ENCODE results near the gene TXNRD1. TPM values are rescaled to one million over a fixed set of nuclear protein-coding genes. Genes with fewer than 3 reads are reported as not detected.

Gene TXNRD1
- polyA plus RNA-seq, 1 experiment, result 673 TPM

DNA sequence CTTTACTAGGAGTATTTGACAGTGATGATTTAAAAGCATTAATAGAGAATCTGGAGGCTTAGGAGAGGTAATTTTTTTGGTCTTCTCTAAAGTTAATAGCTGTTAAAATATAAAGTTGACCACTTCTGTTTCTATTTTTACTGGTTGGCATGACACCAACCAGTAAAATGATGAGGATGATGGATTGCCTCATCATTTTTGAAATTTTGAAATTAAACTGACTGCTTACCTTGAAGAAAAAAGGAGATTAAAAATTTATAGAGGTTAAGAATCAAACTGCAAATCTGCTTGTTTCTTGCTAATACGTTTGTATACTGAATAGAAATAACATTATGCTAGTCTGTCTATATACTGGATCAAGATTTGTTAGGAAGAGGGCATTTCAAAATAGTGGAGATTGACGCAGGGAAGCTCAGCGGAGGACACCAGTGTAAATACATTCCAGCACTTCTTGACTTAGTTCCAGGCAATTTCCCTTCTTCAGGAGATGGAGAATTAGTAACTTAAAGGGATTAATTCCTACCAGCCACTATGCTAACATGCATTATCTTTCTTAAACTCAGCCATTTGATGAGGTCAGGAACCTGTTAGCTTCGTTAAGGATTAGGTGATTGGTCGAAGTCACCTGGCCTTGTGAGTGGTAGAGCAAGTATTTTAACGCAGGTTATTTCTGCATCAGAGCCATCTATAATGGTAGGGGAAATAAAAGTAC is 91.5 kb downstream of the TXNRD1 start:
- no peaks in the 10 kb centered on the region; the same call in 1 of the 2 replicates for H3K9me3 ChIP-seq (ENCODE audit: control insufficient read depth, insufficient read depth, low read length)
- ChIA-PET CTCF (interaction anchor here (1.2 kb wide), 1 partner anchor 14 kb away, joined by 3 read pairs; no protein-coding TSS in a partner anchor), POLR2A (interaction anchor here (1.2 to 2.4 kb wide), 2 partner anchors 11 to 19 kb away, joined by 3 to 11 read pairs; no protein-coding TSS in a partner anchor)
- H3K27me3 ChIP-seq (ENCODE audit: control insufficient read depth, insufficient read depth, low read length), result no peaks in the 10 kb centered on the region
- DNase-seq (ENCODE audit: low read depth, low spot score), result no peak
- H3K27ac ChIP-seq (ENCODE audit: low read depth, low read length), result no peak overlapping the region
- H3K4me3 ChIP-seq (ENCODE audit: low read depth, low read length), result no peak overlapping the region
- TF ChIP-seq, protein P1, sequence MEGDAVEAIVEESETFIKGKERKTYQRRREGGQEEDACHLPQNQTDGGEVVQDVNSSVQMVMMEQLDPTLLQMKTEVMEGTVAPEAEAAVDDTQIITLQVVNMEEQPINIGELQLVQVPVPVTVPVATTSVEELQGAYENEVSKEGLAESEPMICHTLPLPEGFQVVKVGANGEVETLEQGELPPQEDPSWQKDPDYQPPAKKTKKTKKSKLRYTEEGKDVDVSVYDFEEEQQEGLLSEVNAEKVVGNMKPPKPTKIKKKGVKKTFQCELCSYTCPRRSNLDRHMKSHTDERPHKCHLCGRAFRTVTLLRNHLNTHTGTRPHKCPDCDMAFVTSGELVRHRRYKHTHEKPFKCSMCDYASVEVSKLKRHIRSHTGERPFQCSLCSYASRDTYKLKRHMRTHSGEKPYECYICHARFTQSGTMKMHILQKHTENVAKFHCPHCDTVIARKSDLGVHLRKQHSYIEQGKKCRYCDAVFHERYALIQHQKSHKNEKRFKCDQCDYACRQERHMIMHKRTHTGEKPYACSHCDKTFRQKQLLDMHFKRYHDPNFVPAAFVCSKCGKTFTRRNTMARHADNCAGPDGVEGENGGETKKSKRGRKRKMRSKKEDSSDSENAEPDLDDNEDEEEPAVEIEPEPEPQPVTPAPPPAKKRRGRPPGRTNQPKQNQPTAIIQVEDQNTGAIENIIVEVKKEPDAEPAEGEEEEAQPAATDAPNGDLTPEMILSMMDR (IDR thresholded peaks at IDR 0.05; ENCODE audit: low read depth, low read length), result no peak

GRCh38 chr12:104307655-104308000 is 92.0 kb downstream of the TXNRD1 start:
- DNase-seq (ENCODE audit: low read depth, low spot score), result no peak
- H3K4me3 ChIP-seq (ENCODE audit: low read depth, low read length), result no peak overlapping the region
- no peaks in the 10 kb centered on the region for H3K27me3 ChIP-seq (ENCODE audit: control insufficient read depth, insufficient read depth, low read length)
- no peaks in the 10 kb centered on the region; the same call in 1 of the 2 replicates for H3K9me3 ChIP-seq (ENCODE audit: control insufficient read depth, insufficient read depth, low read length)
- ChIA-PET CTCF (interaction anchor here (1.2 kb wide), 2 partner anchors 10 to 14 kb away, joined by 3 to 5 read pairs; no protein-coding TSS in a partner anchor), POLR2A (interaction anchor here (1.2 to 2.4 kb wide), 2 partner anchors 11 to 20 kb away, joined by 3 to 11 read pairs; no protein-coding TSS in a partner anchor)
- TF ChIP-seq, protein P1 (IDR thresholded peaks at IDR 0.05; ENCODE audit: low read depth, low read length), result no peak
- H3K27ac ChIP-seq (ENCODE audit: low read depth, low read length), result no peak overlapping the region

DNA sequence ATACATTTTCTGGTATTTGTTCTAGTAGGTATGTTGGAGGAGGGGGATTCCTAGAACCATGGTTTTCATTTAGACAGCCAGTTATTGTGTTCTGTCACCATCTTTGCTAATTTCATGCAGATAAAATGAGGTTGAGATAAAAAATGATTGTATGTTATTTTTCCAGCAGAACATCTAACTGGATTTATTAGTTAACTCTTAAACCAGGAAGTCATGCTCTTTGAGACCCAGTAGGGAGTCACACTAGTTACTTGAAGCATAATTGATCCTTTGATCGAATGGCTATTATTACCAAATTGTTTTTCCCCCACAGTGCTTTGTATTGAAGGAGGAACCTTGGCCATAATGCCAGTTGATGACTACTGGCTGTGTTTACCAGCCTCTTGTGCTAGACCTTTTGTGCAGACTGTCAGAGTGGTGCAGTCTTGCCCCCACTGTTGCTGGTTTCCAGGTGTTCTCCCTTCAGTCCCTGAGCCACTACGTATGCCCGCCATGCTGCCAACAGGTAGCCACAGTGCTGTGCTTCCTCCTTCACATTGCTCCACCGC is 93.9 kb downstream of the TXNRD1 start:
- Histone ChIP-seq H3K27me3 (ENCODE audit: control insufficient read depth, insufficient read depth, low read length) (no peaks in the 10 kb centered on the region), H3K9me3 (ENCODE audit: control insufficient read depth, insufficient read depth, low read length) (no peaks in the 10 kb centered on the region), H3K27ac (ENCODE audit: low read depth, low read length) (no peak overlapping the region), H3K4me3 (ENCODE audit: low read depth, low read length) (no peak overlapping the region)
- POLR2A ChIA-PET, result interaction anchor here (0.6 kb wide), 1 partner anchor 10 kb away, joined by 4 read pairs; no protein-coding TSS in a partner anchor
- CTCF ChIA-PET, result no interaction called here
- no peak for DNase-seq (ENCODE audit: low read depth, low spot score)
- TF ChIP-seq, protein P1 (IDR thresholded peaks at IDR 0.05; ENCODE audit: low read depth, low read length), result no peak

GRCh38 chr12:104310751-104311633 is 95.4 kb downstream of the TXNRD1 start:
- TF ChIP-seq, protein P1 (IDR thresholded peaks at IDR 0.05; ENCODE audit: low read depth, low read length), result no peak
- no peaks in the 10 kb centered on the region for H3K9me3 ChIP-seq (ENCODE audit: control insufficient read depth, insufficient read depth, low read length)
- no peak overlapping the region for H3K27ac ChIP-seq (ENCODE audit: low read depth, low read length)
- H3K27me3 ChIP-seq (ENCODE audit: control insufficient read depth, insufficient read depth, low read length), result no peaks in the 10 kb centered on the region
- no peak for DNase-seq (ENCODE audit: low read depth, low spot score)
- ChIA-PET CTCF (no interaction called here), POLR2A (no interaction called here)
- H3K4me3 ChIP-seq (ENCODE audit: low read depth, low read length), result no peak overlapping the region
